HepG2 (cell line): ENCODE results near the gene DEPDC1B. TPM values are rescaled to one million over a fixed set of nuclear protein-coding genes. Genes with fewer than 3 reads are reported as not detected.

Experiments used
- ATAC-seq: fragments of 200-7000 bp; cut with Tn5 transposase; 3 replicates; pipeline ENCODE4 v1.9.1; 2020; ENCODE audit warnings: mild to moderate bottlenecking, moderate library complexity
- BruUV-seq: library from RNA; stranded (reverse); fragments of 400-500 nt; replicated peaks from 2 replicates; lab custom pipeline; 2021; lab: Mats Ljungman, UMichigan
- CTCF ChIA-PET: fragments of 300-600 bp; formaldehyde crosslinking; extraction: SDS; loops from one replicate; lab custom pipeline; 2021; ENCODE audit warnings: low total read pairs, inconsistent platforms, low intra/inter-chr PET ratio; lab: Yijun Ruan, JAX
- POLR2A ChIA-PET: fragments of 350-600 bp; sonication (Branson Sonifier 250); formaldehyde crosslinking; loops from one replicate; lab custom pipeline; 2020; ENCODE audit warnings: antibody characterized with exemption, inconsistent platforms; lab: Yijun Ruan, JAX
- DNase-seq: peaks from one replicate; pipeline ENCODE4 v3.0.0-alpha.2; 2015; ENCODE audit warnings: low spot score
- FAIRE-seq: peaks from 3 replicates; lab custom pipeline; 2011; peaks lifted over from hg19 to GRCh38; lab: Jason Lieb, UNC
- H2AFZ ChIP-seq: one replicate; pipeline ENCODE4 v1.6.1; 2011; ENCODE audit warnings: low read length, inconsistent platforms
- H3K27ac ChIP-seq: fragments of 300-600 bp; 3 replicates; pipeline ENCODE4 v1.8.0; 2011; ENCODE audit warnings: mixed run types, mild to moderate bottlenecking, mixed read lengths, low read length, inconsistent platforms; ENCODE audit not compliant: insufficient read depth; ENCODE audit errors: extremely low read length
- H3K27me3 ChIP-seq, 2 experiments: fragments of 200-600 bp in 1 of 2; 2 replicates in 1 of 2; 3 replicates in 1 of 2; pipeline versions ENCODE4 v1.6.0 to v1.8.0; 2011; ENCODE audit warnings: low read length in 2 of 2, mild to moderate bottlenecking in 2 of 2, moderate library complexity in 2 of 2, inconsistent platforms in 1 of 2; ENCODE audit not compliant: insufficient read depth in 2 of 2, control insufficient read depth in 1 of 2
- H3K36me3 ChIP-seq, 2 experiments: fragments of 200-600 bp in 1 of 2; replicated peaks in 1 of 2; 2 replicates in 1 of 2; 3 replicates in 1 of 2; pipeline versions ENCODE4 v1.5.1 to v1.8.0; 2011; ENCODE audit warnings: low read length in 2 of 2, inconsistent platforms in 1 of 2; ENCODE audit not compliant: insufficient read depth in 2 of 2, control insufficient read depth in 1 of 2
- H3K4me1 ChIP-seq: 2 replicates; pipeline ENCODE4 v1.5.1; 2012; ENCODE audit warnings: low read length, inconsistent platforms; ENCODE audit not compliant: insufficient read depth
- H3K4me2 ChIP-seq: 2 replicates; pipeline ENCODE4 v1.6.0; 2011; ENCODE audit warnings: low read depth, low read length, inconsistent platforms
- H3K4me3 ChIP-seq, 3 experiments: fragments of 200-600 bp in 1 of 3; sonication (generic), shearing (Covaris generic) in 1 of 3; replicated peaks in 1 of 3; 2 replicates each; pipeline ENCODE4 v1.5.1; 2011 to 2016; ENCODE audit warnings: low read length in 3 of 3, inconsistent platforms in 2 of 3, low read depth in 2 of 3, mild to moderate bottlenecking in 2 of 3, control low read depth in 1 of 3, mixed read lengths in 1 of 3; ENCODE audit not compliant: insufficient read depth in 1 of 3
- H3K79me2 ChIP-seq: one replicate; pipeline ENCODE4 v1.6.1; 2011; ENCODE audit warnings: low read length, inconsistent platforms; ENCODE audit not compliant: insufficient read depth
- H3K9ac ChIP-seq: 2 replicates; pipeline ENCODE4 v1.6.0; 2011; ENCODE audit warnings: mild to moderate bottlenecking, low read depth, low read length, inconsistent platforms; ENCODE audit not compliant: insufficient read depth
- H3K9me3 ChIP-seq: 2 replicates; pipeline ENCODE4 v1.5.1; 2012; ENCODE audit warnings: mild to moderate bottlenecking, low read length
- H4K20me1 ChIP-seq: 2 replicates; pipeline ENCODE4 v1.6.0; 2011; ENCODE audit warnings: inconsistent platforms, mild to moderate bottlenecking, low read length, moderate library complexity; ENCODE audit not compliant: insufficient read depth
- ARID5B ChIP-seq: IDR thresholded peaks from 2 replicates; pipeline ENCODE4 v1.4.0; 2020; ENCODE audit warnings: mild to moderate bottlenecking, missing genetic modification reagents
- CTCF ChIP-seq: sonication (generic); formaldehyde crosslinking; IDR thresholded peaks from 2 replicates; pipeline ENCODE4 v1.5.0; 2020; ENCODE audit warnings: mild to moderate bottlenecking, missing genetic modification reagents, moderate library complexity
- NFYC ChIP-seq: IDR thresholded peaks from 2 replicates; pipeline ENCODE4 v1.6.1; 2016; ENCODE audit warnings: missing genetic modification reagents, missing compliant biosample characterization
- RAD21 ChIP-seq: fragments of 450-650 bp; formaldehyde crosslinking; IDR thresholded peaks from 2 replicates; pipeline ENCODE4 v1.5.0; 2020; ENCODE audit warnings: mild to moderate bottlenecking
- SMC3 ChIP-seq: IDR thresholded peaks from 2 replicates; pipeline ENCODE4 v1.6.1; 2011; ENCODE audit warnings: low read length, improper control_type of control experiment
- ZBTB3 ChIP-seq: sonication (generic); formaldehyde crosslinking; IDR thresholded peaks from 2 replicates; pipeline ENCODE4 v1.4.0; 2020; ENCODE audit warnings: low read depth, mild to moderate bottlenecking, moderate library complexity, missing genetic modification reagents, borderline replicate concordance
- ZKSCAN5 ChIP-seq: sonication (generic); formaldehyde crosslinking; IDR thresholded peaks from 2 replicates; pipeline ENCODE4 v1.5.1; 2020; ENCODE audit warnings: mild to moderate bottlenecking, missing genetic modification reagents
- ZNF136 ChIP-seq: sonication (generic); formaldehyde crosslinking; IDR thresholded peaks from 2 replicates; pipeline ENCODE4 v1.8.1; 2022; ENCODE audit warnings: low read depth, mild to moderate bottlenecking, moderate library complexity, missing genetic modification reagents
- ZNF800 ChIP-seq: sonication (generic); formaldehyde crosslinking; IDR thresholded peaks from 2 replicates; pipeline ENCODE4 v1.4.0; 2020; ENCODE audit warnings: missing genetic modification reagents
- WGBS: methylation state at CpG from one replicate; pipeline ENCODE4 v1.1.6; 2017; ENCODE audit warnings: low lambda C conversion rate; 5-methylcytosine and 5-hydroxymethylcytosine counted together
- in situ Hi-C: cut with HindIII; loops from 2 replicates; pipeline ENCODE4 v1.10.0; 2017; ENCODE audit warnings: low pct_unique_long_range_greater_than_20kb; ENCODE audit not compliant: extremely low pct_ligation_motif_present
- intact Hi-C: fragments of 100-400 bp; cut with micrococcal nuclease; formaldehyde crosslinking; loops from one replicate; pipeline ENCODE4 v1.10.0; 2022; ENCODE audit not compliant: unreplicated experiment
- polyA plus RNA-seq, 8 experiments: library from polyadenylated mRNA; depleted of rRNA in 3 of 8; stranded (reverse) in 7 of 8; unstranded in 1 of 8; fragments of >200 nt; fragmentation: Illumina TruSeq in 4 of 8; extraction: Trizol in 4 of 8; gene quantifications; 2 replicates each; pipeline versions ENCODE4 v1.2.1 to v1.2.3, GENCODE V29; 2011 to 2016; ENCODE audit warnings: low read depth in 4 of 8, missing spikeins in 1 of 8, mixed read lengths in 1 of 8; ENCODE audit not compliant: insufficient read depth in 1 of 8
- total RNA-seq, 5 experiments: library from RNA; depleted of rRNA; stranded (reverse); fragments of >200 nt; fragmentation: Illumina TruSeq; extraction: Trizol; gene quantifications; 2 replicates each; pipeline ENCODE4 v1.2.3, GENCODE V29; 2016; ENCODE audit warnings: low read depth in 1 of 5

DEPDC1B gene
- total and polyA plus RNA-seq, 2 of the 13 experiments (the other 11 are each of a cell fraction or from before 2014, with no cell fraction given), result 29.5 to 51.3 TPM

GRCh38 chr5:60649288-60649917 is 50.6 kb downstream of the DEPDC1B start:
- Histone ChIP-seq H3K4me3 (no peak overlapping the region), H2AFZ (no peak overlapping the region), H3K9ac (no peak overlapping the region), H3K4me2 (no peak overlapping the region), H3K9me3 (no peaks in the 10 kb centered on the region), H3K27me3 (no peaks in the 10 kb centered on the region), H3K79me2 (peaks cover 17% of the 10 kb centered on the region), H3K36me3 (peaks cover 0 to 15% of the 10 kb centered on the region in 2 experiments; a peak in 3 of 5 replicates), H3K4me1 (peaks cover 22% of the 10 kb centered on the region), H4K20me1 (no peaks in the 10 kb centered on the region), H3K27ac (no peak overlapping the region)
- FAIRE-seq (peak; percentile 76), ATAC-seq (peak; percentile 66), DNase-seq (peak; percentile 59)
- WGBS, result 27% methylated on average over 1 of the region's 1 CpG
- ChIA-PET POLR2A (interaction anchor here (0.9 to 1.0 kb wide), 2 partner anchors 23 to 24 kb away, joined by 3 read pairs; no protein-coding TSS in a partner anchor), CTCF (interaction anchor here (1.2 to 1.4 kb wide), 2 partner anchors 354 to 836 kb away, joined by 3 to 6 read pairs; no protein-coding TSS in a partner anchor)
- no TSS peak for BruUV-seq
- in situ Hi-C loops (no loop called here), intact Hi-C loops (loop anchor here (1.0 to 5.0 kb wide), 3 partner anchors 354 to 1257 kb away; no protein-coding TSS in a partner anchor)
- TF ChIP-seq CTCF (CRISPR knock-in tag) (peak; percentile 65), NFYC (no peak), ARID5B (CRISPR knock-in tag) (0 out of 2 replicates have a peak, but pooled peaks have one; percentile 13), ZKSCAN5 (no peak), ZNF800 (CRISPR knock-in tag) (no peak), ZBTB3 (CRISPR knock-in tag) (no peak), ZNF136 (CRISPR knock-in tag) (no peak), SMC3 (peak; percentile 63), RAD21 (peak; percentile 52; the same call in 1 of the 2 replicates)
